NCI-H1105 (cell line): ENCODE data around the gene TSPAN6.

Experiments used
- DNase-seq: peaks from one replicate; lab custom pipeline; 2025; lab: John Stamatoyannopoulos, UW

TSPAN6 gene

DNA sequence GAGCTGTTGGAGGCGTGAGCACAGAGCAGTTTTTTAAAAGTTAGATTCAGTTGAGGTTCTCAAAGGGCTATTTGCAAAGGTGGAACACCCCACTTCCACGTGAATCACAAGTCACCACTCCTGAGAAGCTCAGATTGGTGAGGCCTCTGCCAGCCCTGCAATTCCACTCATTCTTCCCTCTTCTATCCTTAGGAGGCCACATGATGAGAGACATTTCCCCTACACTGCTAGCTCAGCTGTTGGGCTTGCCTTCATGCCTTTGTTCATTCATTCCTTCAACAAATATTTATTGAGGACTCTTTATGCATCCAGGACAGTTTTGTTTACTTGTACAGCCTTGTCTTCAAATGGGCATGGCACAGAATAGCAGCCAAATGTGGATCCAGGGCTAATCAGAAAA lies 11.1 kb upstream of the TSPAN6 start:
- no peak for DNase-seq

DNA sequence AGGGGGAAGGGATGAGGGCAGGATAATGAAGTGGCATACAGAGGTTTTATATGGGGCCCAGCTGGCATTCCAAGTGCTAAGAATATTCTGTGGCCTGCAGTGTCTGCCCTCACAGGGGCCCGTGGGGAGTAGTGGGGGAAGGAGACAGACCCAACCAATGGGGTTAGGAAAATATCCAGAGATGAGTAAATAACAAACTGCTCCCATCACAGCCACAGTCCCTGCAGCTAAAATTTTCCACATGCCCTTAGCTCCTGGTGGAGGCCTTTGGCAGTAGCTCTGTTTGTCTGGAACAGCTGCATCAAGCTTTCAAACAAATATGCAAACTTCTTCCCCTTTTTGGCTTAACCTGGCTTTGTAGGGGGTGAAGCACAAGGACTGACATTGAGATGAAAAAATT lies 10.5 kb upstream of the TSPAN6 start:
- DNase-seq: no peak

DNA sequence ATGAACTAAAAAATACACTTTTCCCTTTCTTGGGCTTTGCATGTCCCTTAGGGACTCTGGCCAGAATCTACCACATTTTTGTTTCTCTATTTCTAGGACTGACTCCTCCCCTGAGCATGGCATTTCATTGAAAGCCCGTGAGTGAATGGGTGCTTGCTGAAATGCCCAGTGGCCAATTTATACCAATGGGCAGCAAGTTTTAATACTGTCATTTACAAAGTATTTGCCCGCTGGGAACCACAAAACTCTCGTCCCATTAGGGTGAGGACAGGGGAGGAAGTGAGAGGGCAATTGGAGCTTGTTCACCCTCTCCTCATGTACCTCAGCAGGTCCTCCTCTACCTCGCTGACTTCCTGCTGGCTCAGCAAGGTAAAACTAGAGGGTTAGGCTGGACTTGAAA lies 8.5 kb upstream of the TSPAN6 start:
- no peak for DNase-seq

DNA sequence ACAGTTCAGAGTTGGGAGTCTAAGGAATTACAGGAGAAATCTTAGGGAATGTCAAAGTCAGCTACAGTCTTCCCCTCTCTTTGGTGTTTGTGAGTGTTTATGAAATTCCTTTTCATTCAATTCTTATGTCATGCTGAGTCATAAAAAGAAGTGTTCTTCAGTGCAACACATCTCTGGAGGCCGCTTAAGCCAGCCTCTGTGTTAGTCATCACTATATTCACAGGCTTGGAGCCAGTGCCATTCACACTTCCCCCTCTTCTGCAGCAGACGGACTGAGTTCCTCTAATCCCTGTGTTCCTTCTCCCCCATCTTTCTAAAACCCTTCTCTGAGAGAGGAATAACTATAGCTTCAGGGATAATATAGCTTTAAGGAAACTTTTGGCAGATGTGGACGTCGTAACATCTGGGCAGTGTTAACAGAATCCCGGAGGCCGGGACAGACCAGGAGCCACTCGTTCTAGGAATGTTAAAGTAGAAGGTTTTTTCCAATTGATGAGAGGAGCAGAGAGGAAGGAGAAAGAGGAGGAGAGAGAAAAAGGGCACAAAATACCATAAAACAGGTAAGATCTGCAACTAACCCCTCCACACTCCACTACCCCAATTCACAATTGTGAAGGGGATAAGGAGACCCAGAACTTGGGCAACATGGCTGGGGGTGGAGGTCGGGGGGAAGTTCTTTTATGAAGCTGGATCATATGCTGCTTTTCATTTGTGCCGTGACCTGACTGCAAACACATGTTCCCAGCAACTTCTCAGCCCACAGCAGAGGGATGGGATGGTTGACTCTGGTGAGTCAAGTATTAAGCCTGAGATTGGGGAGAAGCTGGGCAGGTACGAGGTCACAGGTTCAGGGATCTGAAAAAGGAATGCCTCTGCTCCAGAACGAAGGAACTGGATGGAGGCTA lies 7.6 kb upstream of the TSPAN6 start, which contains the start of gene SRPX2:
TSS of gene SRPX2 (plus strand) at position 244 of the 905 bp plus-strand sequence. CDS start 2,124 bp downstream, outside the sequence.
- DNase-seq: no peak

DNA sequence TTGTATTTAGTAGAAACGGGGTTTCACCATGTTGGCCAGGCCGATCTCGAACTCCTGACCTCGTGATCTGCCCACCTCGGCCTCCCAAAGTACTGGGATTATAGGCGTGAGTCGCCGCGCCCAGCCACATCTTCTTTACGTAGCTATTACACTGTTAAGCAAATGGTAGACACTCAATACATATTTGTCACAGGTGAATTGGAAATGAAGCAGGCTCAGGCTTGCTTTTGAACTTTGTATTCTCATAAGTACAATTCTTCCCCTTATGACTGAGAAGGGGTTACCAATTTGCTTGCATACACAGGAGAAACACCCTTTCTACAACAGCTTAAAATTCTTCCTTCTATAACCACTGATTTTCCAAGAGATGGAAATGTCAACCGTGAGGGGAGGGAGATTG lies 6.6 kb upstream of the TSPAN6 start:
- no peak for DNase-seq

DNA sequence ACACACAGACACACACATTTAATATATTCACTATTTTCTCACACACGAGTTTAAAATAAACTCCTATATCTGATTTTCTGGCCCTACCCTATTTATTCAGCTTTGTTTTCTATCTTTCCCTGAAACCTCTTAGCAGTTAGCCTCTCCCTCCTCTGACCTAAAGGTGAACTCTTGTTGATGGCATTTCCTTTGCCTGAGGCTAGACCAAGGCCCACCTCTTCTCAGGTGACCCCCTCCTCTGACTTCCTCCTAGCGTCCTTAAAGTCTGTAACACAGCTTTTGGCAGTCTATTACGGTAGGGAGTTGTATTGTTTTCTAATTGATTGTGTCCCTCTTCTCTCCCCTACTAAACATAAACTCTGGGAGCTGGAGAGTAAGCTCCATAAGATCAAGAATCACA lies 5.7 kb upstream of the TSPAN6 start:
- no peak for DNase-seq

DNA sequence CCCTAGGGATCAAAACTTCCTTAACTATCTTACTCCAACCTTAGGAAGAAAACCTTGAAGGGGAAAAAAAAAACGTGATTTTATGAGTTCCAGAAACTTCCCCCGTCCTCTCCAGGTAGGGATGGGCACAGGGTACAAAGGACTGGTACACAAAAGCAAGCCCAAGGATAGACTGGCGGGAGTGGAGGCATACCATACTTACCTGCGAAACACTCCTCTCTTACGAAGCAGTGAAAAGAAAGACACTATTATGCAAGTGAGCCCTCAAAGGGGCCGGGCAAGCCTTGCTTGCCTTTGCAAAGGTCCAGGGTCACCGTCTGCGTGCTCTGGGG lies 651 bp downstream of the TSPAN6 start:
- DNase-seq: no peak

DNA sequence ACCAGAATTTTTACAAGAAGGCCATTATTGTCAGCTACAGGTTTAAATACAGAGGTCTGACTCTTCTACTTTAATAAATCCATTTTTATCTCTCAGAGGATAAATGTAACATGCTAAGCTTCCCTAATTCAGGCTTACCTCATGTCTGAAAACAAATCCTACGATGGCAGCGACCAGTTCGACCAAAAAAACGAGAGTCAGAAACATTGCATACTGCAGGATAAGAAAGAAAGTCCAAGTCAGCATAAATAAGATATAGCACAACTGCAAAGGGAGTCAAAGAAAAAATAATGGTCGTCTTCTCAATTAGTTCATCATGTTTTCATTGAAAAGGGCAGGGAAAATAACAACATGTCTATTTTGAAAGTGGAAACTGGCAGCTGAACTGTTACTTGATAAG lies 1.6 kb downstream of the TSPAN6 start:
- DNase-seq: no peak

DNA sequence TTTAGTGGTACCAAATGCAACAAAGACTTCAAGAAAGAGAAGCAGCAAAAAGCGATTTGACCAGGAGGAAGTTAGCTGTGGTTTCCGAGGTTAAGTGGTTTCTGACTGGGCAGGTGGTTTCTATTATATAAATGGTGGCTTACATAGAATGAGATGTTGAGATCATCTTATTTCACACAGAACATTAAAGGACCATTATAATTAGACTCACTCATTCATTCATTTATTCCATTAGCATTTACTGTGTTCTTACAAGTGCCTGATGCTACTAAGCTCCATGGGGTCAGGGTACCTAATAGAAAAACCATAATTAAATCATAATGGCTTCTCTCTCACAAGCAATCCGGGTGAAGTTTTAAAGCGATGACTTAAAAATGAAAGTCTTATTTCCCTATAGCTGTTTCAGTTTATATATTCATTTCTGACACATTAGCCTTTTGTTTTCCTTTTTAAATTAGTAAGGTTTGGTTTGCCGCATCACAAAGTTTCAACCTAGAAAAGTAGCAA lies 10.6 kb downstream of the TSPAN6 start:
- DNase-seq: no peak

DNA sequence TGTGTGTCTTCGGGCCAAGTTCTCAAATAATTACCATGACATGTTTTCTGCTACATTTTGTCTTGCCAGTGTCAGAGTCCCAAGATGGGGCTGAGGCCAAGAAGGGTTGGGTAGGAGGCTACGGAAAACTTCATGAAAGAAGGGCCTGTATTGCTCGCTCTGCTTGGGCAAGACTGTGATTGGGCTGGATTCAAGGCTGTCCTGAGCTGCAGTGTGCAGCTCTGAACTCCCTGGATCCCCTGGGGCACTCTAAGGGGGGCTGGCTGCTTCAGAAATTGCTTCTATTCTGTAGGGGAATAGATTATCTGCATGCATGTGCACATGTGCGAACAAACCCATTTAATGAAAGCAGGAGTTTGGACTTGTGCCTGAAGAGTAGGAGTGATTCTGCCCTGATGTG lies 13.6 kb downstream of the TSPAN6 start:
- DNase-seq: no peak

DNA sequence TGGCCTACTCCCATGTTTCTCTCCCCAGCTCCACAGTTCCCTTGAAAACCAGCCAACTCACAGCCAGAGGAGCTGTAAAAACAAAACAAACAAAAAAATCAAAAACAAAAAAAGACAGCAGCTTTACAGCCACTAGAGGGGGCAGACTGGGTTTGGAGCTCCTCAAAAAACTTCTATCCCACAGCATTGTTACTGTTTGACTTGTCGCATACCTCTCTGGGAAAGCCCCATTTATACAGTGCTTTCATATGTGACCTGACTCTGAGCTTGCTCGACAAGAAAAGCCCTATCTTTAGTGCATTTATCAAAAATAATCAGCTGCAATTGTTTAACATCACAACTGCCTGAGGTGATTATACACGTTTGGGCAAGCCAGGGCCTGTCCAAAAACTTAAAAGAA lies 21.6 kb downstream of the TSPAN6 start:
- no peak for DNase-seq

DNA sequence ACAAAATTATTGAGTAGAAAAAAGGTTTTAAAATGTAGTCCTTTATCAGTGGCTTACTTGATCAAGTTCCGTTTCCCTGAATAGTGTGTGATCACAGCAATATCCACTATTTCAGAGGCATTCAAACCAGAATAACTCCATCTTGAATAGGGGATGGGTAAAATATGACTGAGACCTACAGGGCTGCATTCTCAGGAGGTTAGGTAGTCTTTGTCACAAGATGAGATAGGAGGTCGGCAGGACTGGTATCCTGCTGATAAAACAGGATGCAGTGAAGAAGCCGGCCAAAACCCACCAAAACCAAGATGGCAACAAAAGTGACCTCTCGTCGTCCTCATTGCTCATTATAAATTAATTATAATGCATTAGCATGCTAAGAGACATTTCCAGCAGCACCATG lies 24.7 kb downstream of the TSPAN6 start:
- no peak for DNase-seq

DNA sequence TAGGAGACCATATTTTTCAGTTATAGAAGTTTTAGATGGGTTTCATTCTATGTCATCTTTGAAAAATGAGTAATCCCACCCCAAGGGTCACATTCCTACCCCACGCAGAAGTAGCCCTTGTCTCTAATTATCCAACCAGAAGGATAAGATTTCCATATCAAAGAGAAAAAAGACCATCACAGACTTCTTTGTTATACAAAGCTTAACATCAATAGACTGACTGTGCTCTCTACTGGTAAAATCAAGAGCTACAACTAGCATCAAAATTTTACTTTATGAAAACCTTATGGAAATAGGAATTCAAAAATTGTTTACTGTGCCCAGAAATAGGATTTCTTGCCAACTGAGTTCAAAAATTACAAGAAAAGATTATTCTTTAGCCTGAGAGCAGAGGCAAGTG lies 27.0 kb downstream of the TSPAN6 start:
- DNase-seq: no peak

DNA sequence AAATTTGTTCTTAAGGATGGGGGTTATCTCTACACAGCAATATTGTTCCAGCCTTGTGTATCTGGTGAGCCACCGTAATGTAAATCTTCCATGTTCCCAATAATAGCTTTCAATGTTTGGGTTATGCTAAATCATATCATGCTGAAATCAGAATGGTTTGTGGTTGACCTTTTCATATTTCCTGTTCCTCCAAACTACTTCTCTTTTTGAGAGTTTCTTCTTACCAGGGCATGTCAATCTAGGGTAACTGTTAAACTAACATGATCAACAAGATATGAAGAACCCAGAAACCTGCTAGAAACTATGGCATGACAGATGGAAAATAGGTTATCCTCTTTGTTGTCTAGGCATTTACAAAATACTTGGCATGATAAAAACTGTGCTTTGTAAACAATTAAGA lies 29.9 kb downstream of the TSPAN6 start:
- no peak for DNase-seq

DNA sequence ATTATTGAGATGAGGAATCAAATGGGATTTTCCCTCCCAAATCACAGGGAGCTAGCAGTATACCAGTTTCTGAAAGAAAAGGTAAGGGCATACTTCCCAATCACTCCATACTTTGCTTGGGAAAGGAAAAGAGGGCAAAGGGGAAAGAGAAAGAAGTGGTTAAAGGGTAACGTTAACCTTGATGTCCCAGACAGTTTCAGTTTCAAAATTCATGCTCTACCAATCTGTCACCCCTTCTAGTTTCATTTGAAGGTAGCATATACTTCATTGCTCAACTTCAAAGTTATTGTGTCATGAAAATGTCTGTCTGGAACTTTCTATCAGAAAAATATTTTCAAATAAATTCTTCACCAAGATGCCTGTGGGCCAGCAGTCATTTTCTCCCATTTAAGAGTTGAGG lies 35.8 kb downstream of the TSPAN6 start:
- no peak for DNase-seq

DNA sequence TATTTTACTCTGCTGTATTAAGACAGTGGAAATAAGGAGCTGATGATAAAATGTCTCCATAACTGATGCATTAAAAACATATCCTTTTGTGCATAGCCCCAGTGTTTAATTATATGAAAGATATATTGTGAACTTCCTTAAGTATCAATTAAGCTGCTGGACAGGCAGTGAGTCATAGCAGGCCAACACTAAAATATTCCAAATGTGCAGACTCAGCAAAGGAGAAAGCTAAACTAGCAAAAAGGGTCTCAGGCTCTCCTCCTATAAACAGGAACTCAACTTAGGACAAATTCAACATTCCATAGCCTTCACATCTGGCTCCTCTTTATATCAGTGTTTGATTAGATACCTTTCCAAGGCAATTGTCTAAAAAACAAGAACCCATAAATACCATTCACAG lies 36.3 kb downstream of the TSPAN6 start:
- no peak for DNase-seq

DNA sequence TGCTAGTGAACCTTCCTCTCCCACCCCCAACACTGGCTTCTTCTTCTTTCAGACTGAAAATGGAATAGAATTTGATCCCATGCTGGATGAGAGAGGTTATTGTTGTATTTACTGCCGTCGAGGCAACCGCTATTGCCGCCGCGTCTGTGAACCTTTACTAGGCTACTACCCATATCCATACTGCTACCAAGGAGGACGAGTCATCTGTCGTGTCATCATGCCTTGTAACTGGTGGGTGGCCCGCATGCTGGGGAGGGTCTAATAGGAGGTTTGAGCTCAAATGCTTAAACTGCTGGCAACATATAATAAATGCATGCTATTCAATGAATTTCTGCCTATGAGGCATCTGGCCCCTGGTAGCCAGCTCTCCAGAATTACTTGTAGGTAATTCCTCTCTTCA lies 37.1 kb downstream of the TSPAN6 start:
- no peak for DNase-seq

DNA sequence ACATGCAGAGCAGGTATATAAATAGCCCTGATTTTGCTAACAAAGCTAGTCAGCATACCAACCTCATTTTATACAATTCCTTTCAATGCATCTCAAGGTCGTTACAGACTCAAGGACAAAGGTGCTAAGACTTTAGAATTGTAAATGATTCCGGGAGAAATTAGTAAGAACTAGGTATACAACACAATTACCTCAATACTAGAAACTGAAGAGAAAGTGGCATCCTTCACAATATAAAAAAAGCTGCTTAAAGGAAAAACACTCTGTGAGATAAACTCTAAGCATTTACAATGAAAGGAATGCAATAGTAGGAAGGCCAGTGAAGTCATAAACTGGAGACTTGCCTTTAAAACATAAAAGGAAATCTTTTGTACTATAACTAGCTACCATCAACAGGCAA lies 40.0 kb downstream of the TSPAN6 start:
- DNase-seq: no peak

DNA sequence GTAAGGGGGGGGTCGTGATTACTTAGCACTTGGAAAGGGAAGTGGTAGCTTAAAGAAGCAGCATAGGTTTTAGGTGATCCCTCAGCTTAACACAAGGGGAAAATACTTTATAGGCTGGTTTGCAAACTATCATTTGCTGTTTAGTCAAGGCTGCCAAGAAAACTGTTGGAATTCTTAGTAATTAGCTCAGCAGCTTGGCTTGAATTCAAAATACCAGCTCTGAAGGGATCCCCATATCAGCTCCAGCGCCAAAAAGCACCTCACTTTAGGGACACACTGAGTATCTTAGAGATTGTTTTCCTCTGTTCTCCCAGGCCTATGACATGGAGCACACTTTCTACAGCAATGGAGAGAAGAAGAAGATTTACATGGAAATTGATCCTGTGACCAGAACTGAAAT lies 43.0 kb downstream of the TSPAN6 start:
- DNase-seq: no peak

DNA sequence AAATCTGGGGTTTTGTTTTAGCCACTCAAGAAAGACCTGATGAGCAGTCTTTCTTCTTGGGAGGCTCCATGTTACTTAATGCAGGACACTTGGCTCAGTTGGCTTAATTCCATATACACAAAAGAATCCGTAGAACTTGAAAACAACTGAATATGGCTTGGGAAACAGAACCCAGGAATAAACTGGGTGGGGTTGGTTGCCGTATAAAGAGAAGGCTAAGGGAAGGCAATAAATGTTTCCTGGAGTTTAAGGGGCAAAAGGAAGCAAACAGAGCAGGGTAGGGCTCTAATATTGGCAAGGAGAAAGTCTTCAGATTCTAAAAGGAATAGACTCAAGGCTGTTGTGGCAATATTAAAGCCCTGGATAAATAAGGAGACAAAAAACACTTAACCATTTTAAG lies 43.5 kb downstream of the TSPAN6 start:
- no peak for DNase-seq

DNA sequence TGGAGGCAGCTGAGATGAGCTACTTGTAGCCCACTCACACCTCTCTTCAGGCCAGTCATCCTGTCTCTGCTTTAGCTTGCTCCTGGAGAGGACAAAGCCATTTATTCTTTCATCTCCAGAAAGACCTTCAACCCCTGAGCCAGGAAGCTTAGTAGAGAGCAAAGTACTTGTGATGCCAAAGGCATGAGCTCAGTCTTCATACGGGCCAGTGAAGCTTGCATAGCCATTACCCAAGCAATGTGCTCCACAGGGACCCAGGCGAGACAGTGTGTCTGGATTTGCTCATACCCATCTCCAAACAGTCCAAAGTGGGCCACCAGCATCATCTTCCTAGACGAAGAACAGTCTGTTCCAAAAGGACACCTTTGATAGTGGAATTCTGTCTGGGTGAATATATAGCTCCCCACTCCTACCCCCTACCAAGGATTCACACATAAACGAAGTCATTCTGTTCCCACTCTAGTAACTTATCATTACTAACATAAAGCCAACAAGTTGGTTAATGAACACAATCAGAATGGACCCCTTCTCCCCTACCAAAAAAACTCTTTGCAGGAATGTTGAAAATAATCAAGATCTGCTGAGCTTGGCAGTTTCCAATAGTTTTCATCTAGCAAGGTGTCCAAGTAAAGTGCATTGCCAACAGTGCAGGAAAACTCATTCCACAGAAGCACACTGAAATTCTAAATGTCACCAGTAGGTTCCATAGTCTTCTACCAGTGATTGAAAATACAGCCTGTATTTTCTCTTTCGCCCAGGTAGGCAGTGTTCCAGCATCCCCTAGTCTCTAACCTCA lies 45.2 kb downstream of the TSPAN6 start:
- DNase-seq: no peak

DNA sequence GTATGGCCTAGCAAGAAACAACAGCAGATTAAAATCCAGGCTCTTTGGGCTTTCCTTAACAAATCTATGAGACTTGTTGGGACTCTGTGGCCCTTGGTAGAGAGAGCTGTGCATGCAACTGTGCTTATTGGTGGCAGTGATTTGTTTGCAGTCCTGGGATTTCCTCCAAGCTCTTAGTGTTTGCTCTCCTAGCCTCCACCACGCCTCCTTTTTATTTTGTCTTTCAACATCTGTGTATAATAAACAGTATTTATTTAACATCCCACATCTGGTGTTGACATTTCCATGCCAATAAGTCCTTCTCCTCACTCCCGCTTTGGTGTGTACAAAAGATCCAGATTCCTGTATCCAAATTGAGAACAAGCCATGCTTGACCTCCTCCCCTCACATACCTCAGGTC lies 48.7 kb downstream of the TSPAN6 start:
- no peak for DNase-seq

DNA sequence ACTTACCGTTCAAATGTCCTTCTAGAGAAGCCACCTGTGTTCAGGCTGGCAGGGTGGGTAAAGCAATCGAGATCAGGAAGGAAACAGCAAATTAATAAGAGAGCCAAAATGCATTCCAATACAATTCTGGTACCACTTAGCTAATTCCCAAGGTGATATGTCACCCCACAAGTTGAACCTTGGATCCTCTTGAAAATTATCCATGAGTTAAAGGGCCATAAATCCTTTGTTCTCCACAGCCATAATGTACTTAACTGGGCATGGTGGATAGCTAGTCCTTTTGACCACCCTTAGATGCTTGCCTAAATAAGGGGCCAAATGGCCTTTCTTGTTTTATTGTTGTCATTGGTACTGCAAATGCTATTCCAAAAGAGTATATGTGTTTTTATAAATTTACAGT lies 49.9 kb downstream of the TSPAN6 start:
- DNase-seq: no peak
